PC-3 (cell line): ENCODE measurements around the gene GAB4. TPM values are rescaled to one million over a fixed set of nuclear protein-coding genes. Genes with fewer than 3 reads are reported as not detected.

ENCODE experiments used
- ATAC-seq: fragments of 200-7000 bp; cut with Tn5 transposase; 2 replicates; pipeline ENCODE4 v1.9.1; 2020; ENCODE audit warnings: mild to moderate bottlenecking, moderate library complexity
- BruUV-seq: library from RNA; stranded (reverse); fragments of 400-500 nt; replicated peaks from 2 replicates; lab custom pipeline; 2021; lab: Mats Ljungman, UMichigan
- CTCF ChIA-PET: fragments of 300-600 bp; sonication (Branson Sonifier 250); formaldehyde crosslinking; loops from one replicate; lab custom pipeline; 2022; ENCODE audit warnings: antibody characterized with exemption; lab: Charles Lee
- POLR2A ChIA-PET: fragments of 300-600 bp; sonication (Branson Sonifier 250); formaldehyde crosslinking; loops from one replicate; lab custom pipeline; 2022; ENCODE audit warnings: antibody characterized with exemption; ENCODE audit not compliant: unreplicated experiment; lab: Charles Lee
- DNase-seq: peaks from one replicate; pipeline ENCODE4 v3.0.0-alpha.2; 2015
- H2AFZ ChIP-seq: fragments of 300-600 bp; sonication (generic); 2 replicates; pipeline ENCODE4 v1.6.0; 2016; ENCODE audit warnings: antibody characterized with exemption, low read length
- H3F3A ChIP-seq: fragments of 300-600 bp; sonication (generic); one replicate; pipeline ENCODE4 v1.6.0; 2017; ENCODE audit warnings: antibody characterized with exemption, low read length, control low read depth, mild to moderate bottlenecking; ENCODE audit not compliant: unreplicated experiment
- H3K27ac ChIP-seq: fragments of 300-600 bp; sonication (generic); 2 replicates; pipeline ENCODE4 v1.5.1; 2016; ENCODE audit warnings: mild to moderate bottlenecking, low read length
- H3K27me3 ChIP-seq: fragments of 300-600 bp; sonication (generic); 2 replicates; pipeline ENCODE4 v1.6.1; 2016; ENCODE audit warnings: low read length, mixed read lengths
- H3K36me3 ChIP-seq: fragments of 300-600 bp; sonication (generic); 2 replicates; pipeline ENCODE4 v1.6.1; 2016; ENCODE audit warnings: low read depth, mixed run types, low read length, mixed read lengths
- H3K4me1 ChIP-seq: fragments of 300-600 bp; sonication (generic); 2 replicates; pipeline ENCODE4 v1.5.1; 2016; ENCODE audit warnings: low read length; ENCODE audit not compliant: insufficient read depth
- H3K4me2 ChIP-seq: fragments of 300-600 bp; sonication (generic); 2 replicates; pipeline ENCODE4 v1.6.0; 2016; ENCODE audit warnings: low read length
- H3K4me3 ChIP-seq: fragments of 300-600 bp; sonication (generic); 2 replicates; pipeline ENCODE4 v1.5.1; 2016; ENCODE audit warnings: mild to moderate bottlenecking, low read length, mixed read lengths
- H3K79me2 ChIP-seq: fragments of 300-600 bp; sonication (generic); 2 replicates; pipeline ENCODE4 v1.6.1; 2017; ENCODE audit warnings: low read length, mixed read lengths
- H3K9ac ChIP-seq: fragments of 300-600 bp; sonication (generic); 2 replicates; pipeline ENCODE4 v1.6.0; 2016; ENCODE audit warnings: mild to moderate bottlenecking, low read length
- H3K9me2 ChIP-seq: fragments of 300-600 bp; sonication (generic); replicated peaks from 2 replicates; pipeline ENCODE4 v1.6.1; 2016; ENCODE audit warnings: mixed run types, low read length, mixed read lengths
- H3K9me3 ChIP-seq: fragments of 300-600 bp; sonication (generic); 2 replicates; pipeline ENCODE4 v1.6.1; 2016; ENCODE audit warnings: low read length, mixed read lengths
- H4K20me1 ChIP-seq: fragments of 300-600 bp; sonication (generic); 2 replicates; pipeline ENCODE4 v1.6.1; 2016; ENCODE audit warnings: low read length, mixed read lengths
- CTCF ChIP-seq: fragments of 300-600 bp; sonication (generic); conservative IDR thresholded peaks from 2 replicates; pipeline ENCODE4 v1.5.1; 2017; ENCODE audit warnings: antibody characterized with exemption, low read depth, mild to moderate bottlenecking, low read length
- EZH2 ChIP-seq: fragments of 300-600 bp; sonication (generic); IDR thresholded peaks from one replicate; pipeline ENCODE4 v1.6.1; 2017; ENCODE audit warnings: antibody characterized with exemption, mild to moderate bottlenecking, low read length; ENCODE audit not compliant: unreplicated experiment
- EZH2phosphoT487 ChIP-seq: fragments of 300-600 bp; sonication (generic); IDR thresholded peaks from 2 replicates; pipeline ENCODE4 v1.6.1; 2018; ENCODE audit warnings: mild to moderate bottlenecking, antibody characterized with exemption, low read length, borderline replicate concordance
- intact Hi-C: fragments of 100-400 bp; cut with micrococcal nuclease; formaldehyde crosslinking; loops from 2 replicates; pipeline ENCODE4 v1.9.0; 2023
- total RNA-seq: library from RNA; depleted of rRNA; stranded (reverse); fragments of >200 nt; gene quantifications from 2 replicates; pipeline ENCODE4 v1.2.3, GENCODE V29; 2014

GAB4 gene
- total RNA-seq, 1 experiment from 2014 or later, result not detected

GRCh38 chr22:17007257-17007656 is 765 bp downstream of the GAB4 start:
- no peak overlapping the region for H2AFZ ChIP-seq
- BruUV-seq, result no TSS peak
- ChIA-PET POLR2A (no interaction called here), CTCF (no interaction called here)
- H3F3A ChIP-seq, result no peaks in the 10 kb centered on the region
- H3K9me2 ChIP-seq, result no peaks in the 10 kb centered on the region
- intact Hi-C loops, result no loop called here
- H3K4me3 ChIP-seq, result no peak overlapping the region
- H3K27ac ChIP-seq, result no peak overlapping the region
- DNase-seq (no peak), ATAC-seq (no peak)
- no peaks in the 10 kb centered on the region for H3K36me3 ChIP-seq
- H3K4me1 ChIP-seq, result no peaks in the 10 kb centered on the region
- no peaks in the 10 kb centered on the region for H3K79me2 ChIP-seq
- no peak for TF ChIP-seq CTCF
- H3K9ac ChIP-seq, result no peak overlapping the region
- H3K4me2 ChIP-seq, result no peak overlapping the region
- H3K27me3 ChIP-seq, result no peaks in the 10 kb centered on the region
- no peaks in the 10 kb centered on the region for H3K9me3 ChIP-seq
- H4K20me1 ChIP-seq, result no peaks in the 10 kb centered on the region

DNA sequence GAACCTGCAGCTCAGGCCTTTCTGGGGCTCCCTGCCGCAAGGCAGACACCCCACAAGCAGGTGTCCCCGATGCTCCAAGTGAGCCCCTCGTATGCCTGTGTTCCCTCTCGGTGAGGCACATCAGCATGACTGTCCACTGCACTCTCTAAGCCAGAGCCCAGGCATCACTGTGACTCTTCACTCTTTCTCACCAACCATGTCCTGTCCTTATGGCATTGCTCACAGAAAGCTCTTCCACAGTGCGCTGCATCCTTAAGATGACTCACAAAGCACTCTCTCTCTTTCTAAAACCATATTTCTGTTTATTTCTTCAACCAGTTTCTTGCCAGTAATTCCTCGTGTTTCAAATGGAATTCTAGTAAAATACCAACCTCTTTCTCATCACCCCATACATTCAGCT is 18.1 kb downstream of the GAB4 start:
- TF ChIP-seq EZH2phosphoT487 (no peak), CTCF (no peak), EZH2 (no peak)
- POLR2A ChIA-PET, result no interaction called here
- intact Hi-C loops, result no loop called here
- Histone ChIP-seq H3K4me2 (no peak overlapping the region), H3K9me3 (no peaks in the 10 kb centered on the region), H3K27ac (no peak overlapping the region), H3K9ac (no peak overlapping the region), H3F3A (no peaks in the 10 kb centered on the region), H3K79me2 (no peaks in the 10 kb centered on the region), H3K4me3 (no peak overlapping the region), H3K36me3 (no peaks in the 10 kb centered on the region), H4K20me1 (no peaks in the 10 kb centered on the region), H3K4me1 (no peaks in the 10 kb centered on the region), H2AFZ (no peak overlapping the region), H3K27me3 (no peaks in the 10 kb centered on the region; the same call in 1 of the 2 replicates), H3K9me2 (no peaks in the 10 kb centered on the region)
- BruUV-seq, result no TSS peak
- DNase-seq (no peak), ATAC-seq (no peak)
- CTCF ChIA-PET, result no interaction called here

DNA sequence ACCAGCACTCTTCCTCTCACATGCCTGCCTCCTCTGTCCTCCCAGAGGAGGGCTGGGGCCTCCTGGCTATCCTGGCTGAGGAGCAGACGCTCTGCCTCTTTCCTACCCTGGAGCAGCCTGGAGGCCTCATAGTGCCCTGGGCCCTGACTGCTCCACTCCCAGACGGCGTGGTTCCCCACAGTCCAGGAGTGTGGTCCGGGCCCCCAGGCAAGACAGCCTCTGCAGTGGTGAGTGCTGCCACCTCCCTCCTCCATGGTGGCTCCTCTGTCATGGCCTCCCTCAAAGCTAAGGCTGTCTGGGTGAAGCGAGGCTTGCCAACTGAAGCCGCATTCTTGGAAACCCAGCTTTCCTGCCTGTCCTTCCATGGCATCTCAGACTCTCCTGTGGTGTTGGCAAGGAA is 19.8 kb downstream of the GAB4 start:
- Histone ChIP-seq H2AFZ (no peak overlapping the region), H3K4me1 (no peaks in the 10 kb centered on the region), H3K36me3 (no peaks in the 10 kb centered on the region), H3K4me3 (no peak overlapping the region), H3K9ac (no peak overlapping the region), H3K9me2 (no peaks in the 10 kb centered on the region), H4K20me1 (no peaks in the 10 kb centered on the region), H3F3A (no peaks in the 10 kb centered on the region), H3K27ac (no peak overlapping the region), H3K79me2 (no peaks in the 10 kb centered on the region), H3K27me3 (no peaks in the 10 kb centered on the region; the same call in 1 of the 2 replicates), H3K9me3 (no peaks in the 10 kb centered on the region), H3K4me2 (no peak overlapping the region)
- intact Hi-C loops, result no loop called here
- POLR2A ChIA-PET, result no interaction called here
- CTCF ChIA-PET, result no interaction called here
- TF ChIP-seq EZH2phosphoT487, result no peak
- TF ChIP-seq EZH2, result no peak
- no peak for TF ChIP-seq CTCF
- DNase-seq, result no peak
- BruUV-seq, result no TSS peak
- ATAC-seq, result no peak
